HG02852 (cell line): Measurements from ENCODE around the gene PACRG.

Source experiments
- ATAC-seq: cut with Tn5 transposase; IDR thresholded peaks from one replicate; pipeline ENCODE4 v1.9.1; 2021; ENCODE audit warnings: mild to moderate bottlenecking, moderate library complexity; ENCODE audit not compliant: unreplicated experiment

The PACRG gene

GRCh38 chr6:163260911-163261310 is 533.1 kb downstream of the PACRG start:
- ATAC-seq, result no peak

GRCh38 chr6:163261361-163261760 is 533.6 kb downstream of the PACRG start:
- no peak for ATAC-seq

DNA sequence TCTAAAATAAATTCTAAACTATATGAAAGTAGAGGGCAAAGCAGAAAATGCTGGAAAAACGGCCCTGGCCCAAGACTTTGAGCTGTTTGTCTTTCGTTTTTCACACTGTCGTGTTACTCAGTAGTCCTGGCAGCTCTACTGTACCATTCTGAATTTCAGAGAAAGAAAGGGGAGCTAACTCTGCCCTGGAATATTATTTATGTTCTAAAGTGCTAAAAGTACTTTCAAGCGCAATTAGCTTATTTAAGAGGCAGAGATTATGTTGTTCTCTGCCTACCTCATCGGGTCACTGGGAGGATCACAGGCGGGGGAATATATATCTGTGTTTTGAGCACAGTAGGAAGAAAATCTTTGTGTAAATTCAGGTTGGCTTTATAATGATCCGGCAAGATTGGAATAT is 534.3 kb downstream of the PACRG start:
- ATAC-seq, result no peak

GRCh38 chr6:163263196-163263595 is 535.4 kb downstream of the PACRG start:
- ATAC-seq, result no peak

DNA sequence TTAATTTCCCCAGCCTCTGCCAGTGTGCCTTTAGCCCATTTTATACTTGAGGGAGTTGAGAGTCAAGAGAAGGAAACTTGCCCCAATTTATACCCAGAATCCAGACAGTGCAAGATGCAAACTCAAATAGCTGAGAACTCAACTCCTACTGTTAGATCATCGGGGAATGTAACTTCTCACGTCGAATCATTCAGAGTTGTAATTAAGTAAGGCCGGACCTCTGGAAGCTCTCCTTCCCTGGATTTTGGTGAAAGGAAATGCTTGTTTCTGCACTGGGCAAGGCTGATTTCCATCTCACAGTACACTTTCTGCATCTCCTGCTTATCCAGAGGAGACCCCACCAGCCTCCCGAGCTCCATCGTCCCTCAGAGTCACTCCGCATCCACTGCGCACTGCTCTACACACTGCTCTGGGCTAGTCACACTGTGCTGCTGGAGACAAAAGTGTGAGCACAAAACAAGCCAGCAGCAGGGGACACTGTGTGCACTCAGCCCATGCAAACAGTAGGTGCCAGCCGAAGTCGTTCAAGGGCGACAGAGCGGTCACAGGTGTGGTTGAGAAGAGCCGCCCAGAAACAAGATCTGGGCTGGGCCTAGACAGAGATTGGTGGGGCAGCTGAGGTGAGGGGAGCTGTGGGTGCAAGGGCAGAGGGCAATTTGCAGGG is 536.4 kb downstream of the PACRG start:
- no peak for ATAC-seq

GRCh38 chr6:163264662-163265035 is 536.9 kb downstream of the PACRG start:
- ATAC-seq, result no peak

GRCh38 chr6:163281634-163282033 is 553.9 kb downstream of the PACRG start:
- ATAC-seq, result no peak

GRCh38 chr6:163282672-163283071 is 554.9 kb downstream of the PACRG start:
- ATAC-seq, result no peak

GRCh38 chr6:163284151-163284550 is 556.4 kb downstream of the PACRG start:
- no peak for ATAC-seq

GRCh38 chr6:163285691-163286090 is 557.9 kb downstream of the PACRG start:
- no peak for ATAC-seq

GRCh38 chr6:163287626-163288025 is 559.9 kb downstream of the PACRG start:
- ATAC-seq, result no peak

DNA sequence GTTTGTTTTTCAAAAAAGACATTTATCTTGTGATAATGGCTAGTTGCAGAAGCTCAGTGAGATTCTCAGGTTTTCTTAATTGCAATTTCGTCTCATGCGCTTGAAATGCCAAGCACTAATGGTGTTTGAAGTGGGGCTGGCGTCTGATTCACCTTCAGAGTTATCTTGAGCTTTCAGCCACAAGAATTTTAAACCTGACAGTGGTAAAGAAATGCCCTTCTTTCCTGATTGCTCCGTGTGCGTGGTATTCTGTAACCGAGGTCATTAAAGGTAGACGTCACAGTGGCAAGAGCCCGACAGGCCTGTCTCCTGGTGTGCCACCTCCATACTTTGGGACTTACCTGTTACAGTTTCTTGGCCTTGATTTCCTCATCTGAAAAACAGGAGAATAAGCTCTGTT is 560.3 kb downstream of the PACRG start:
- ATAC-seq, result no peak

- no peak for ATAC-seq
Measured at GRCh38 chr6:163288915-163289314, 561.1 kb downstream of the PACRG start.

GRCh38 chr6:163289447-163289846 is 561.7 kb downstream of the PACRG start:
- ATAC-seq, result no peak

DNA sequence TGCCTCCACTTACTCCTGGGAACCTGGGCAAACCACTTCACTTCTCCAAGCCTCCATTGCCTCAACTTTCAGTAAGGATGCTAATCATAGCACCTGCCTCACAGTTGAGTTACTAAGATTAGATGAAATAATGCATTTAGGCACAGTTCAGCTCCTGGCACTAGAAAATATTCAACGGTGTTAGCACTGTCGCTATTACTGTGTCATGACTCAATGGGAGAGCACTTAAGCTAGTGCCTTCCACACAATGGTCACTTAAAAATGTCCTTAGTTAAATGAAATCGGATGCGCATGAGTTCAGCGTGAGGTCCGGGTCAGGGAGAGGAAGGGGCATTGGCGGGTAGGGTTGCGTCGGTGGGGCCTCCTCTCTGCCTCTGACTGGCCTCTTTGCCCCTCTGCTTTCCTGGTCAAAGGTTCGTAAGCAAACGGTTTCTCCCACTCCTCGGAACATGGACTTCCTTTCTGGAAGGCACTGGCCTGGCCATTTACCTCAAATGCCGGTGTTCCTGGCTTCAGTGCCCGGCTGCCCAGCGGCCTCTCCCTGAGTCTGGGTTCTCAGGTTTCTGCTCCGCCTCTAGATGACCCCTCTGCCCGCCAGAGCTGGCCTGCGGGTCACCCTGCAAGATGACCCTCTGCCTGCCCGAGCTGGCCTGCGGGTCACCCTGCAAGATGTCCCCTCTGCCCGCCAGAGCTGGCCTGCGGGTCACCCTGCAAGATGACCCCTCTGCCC is 562.9 kb downstream of the PACRG start:
- ATAC-seq, result no peak

DNA sequence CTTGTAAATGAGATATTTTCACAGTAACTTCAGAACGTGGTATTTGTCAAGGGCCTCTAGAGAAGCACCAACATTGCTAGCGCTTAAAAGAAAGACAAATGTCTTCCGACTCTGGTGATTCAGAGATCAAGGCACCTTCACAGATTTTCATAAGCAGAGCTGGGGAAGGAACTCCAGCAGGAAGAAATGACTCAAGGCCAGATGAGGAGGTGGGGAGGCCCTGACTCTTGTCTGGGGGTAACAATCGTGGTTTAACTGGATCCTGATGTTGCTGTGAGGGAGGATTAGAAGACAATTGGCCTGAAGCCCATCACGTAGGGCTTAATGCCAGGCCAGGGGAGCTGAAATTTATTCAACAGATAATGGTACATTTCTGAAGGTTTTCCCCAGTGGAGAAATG is 563.8 kb downstream of the PACRG start:
- ATAC-seq, result no peak

- ATAC-seq, result no peak
Measured at GRCh38 chr6:163293286-163293685, 565.5 kb downstream of the PACRG start.

- ATAC-seq, result no peak
Measured at GRCh38 chr6:163294734-163295133, 567.0 kb downstream of the PACRG start.

DNA sequence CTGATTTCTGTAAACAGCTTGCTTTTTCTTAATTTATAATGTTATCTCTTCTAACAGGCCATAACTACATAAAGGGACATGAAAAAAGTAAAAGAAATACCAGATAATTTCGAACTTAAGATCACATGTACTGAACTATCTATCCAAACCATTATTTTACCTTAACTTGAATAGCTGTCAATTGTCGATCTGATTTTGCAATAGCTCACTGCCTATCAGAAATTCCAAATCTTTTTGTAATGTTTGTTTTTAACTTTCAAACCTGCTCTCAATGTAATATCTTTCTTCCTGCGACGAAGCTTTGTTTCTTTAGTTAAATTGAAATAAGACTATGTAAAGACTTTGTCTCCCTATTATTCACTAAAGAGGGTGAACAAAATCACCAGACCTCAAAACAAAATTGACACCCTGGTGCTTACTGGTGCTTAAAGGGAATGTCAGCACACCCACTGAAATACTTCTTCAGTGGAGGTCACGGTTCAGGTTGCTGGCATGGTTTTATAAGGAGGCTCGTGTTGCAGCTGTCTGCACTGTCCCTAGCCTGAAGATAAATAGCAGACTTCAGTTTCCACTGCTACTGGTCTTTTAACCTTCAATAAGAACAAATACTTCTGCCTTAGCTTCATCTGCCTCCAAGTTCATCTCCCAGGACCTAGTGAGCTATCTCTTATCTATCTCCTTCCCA is 569.2 kb downstream of the PACRG start:
- no peak for ATAC-seq

DNA sequence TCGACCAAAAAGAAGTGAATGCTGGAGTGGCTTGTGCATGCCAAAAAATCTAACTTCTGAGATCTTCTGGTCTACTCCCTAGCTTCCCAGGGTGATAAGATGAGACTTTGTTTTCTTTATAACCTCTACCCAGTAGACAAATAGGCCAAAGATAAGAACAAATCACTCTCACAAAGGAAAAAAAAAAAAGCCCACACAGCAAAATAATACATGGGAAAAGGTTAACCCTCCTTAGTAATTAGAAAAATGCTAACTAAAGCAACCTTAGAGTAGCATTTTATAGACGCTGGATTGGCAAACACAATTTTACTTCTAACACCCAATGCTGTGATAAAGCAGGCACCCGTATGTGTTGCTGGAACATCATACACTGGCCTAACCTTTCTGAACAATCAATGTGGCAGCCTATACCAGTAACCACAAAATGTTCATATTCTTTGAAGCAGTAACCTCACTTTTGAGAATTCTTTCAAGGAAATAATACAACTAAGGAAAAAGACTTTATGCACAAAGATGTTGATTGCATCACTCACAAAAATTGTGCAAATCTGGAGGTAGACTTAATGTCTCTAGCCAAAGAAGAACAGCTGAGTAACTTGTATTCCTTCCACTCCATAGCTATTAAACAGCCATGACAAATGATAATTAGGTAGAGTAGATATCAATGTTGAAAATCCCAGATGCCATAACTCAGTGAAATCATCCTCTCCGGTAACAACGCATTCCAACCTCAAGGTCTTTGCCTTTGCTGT is 570.5 kb downstream of the PACRG start:
- ATAC-seq, result no peak

- no peak for ATAC-seq
Measured at GRCh38 chr6:163300838-163301237, 573.1 kb downstream of the PACRG start.
